ENCODE measurements around the gene FOXK1. TPM values are rescaled to one million over a fixed set of nuclear protein-coding genes. Genes with fewer than 3 reads are reported as not detected.

FOXK1 gene
- total and polyA plus RNA-seq, 7 donors: 1.8 to 47.1 (median 17.1) TPM

DNA sequence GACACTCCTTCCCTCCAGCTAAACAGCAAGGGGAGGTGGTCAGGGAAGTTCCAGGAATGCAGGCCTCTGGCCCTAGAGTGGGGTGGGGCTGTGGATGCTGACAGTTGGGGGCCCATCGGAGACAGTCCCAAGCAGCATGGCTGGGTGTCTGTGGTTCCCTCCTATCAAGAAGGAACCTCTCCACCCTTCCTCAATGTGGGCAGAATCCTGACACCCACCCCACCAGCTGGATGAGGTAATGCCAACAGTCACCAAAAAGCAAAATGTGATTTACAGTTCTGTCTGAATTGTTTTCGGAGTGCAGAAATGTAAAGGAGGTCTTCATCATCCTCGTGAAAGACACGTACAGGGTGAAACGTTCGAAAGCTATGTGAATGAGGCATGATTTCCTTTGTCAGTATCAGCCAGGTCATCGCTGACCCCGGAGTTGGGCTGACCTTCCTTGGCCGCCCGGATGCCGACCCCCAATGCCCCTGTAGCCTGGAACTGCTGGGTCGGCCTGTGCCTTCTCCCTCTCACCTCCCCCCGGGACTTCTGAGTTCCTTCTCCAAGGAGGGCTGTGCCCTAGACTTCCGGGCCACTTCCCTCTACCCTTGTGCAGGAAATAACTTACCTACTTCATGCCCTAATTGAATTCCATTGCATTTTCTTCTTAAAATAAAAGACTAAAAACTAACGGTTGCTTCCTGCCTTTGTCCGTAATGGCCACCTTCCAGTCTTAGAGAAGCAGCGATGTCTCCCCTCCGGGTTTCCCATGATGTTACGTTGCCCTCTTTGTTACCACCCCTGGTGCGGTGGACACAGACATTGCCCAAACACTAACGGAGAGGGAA is 24.5 kb downstream of the FOXK1 start:
- intact Hi-C loops (cut with DNase I): no loop called here
- Histone ChIP-seq H3K27me3 (no peaks in the 10 kb centered on the region), H3K4me3 (no peak overlapping the region), H3K4me1 (peaks cover 0 to 68% (median 62%) of the 10 kb centered on the region in 4 donors), H3K36me3 (no peaks in the 10 kb centered on the region), H3K9me3 (no peaks in the 10 kb centered on the region), H3K27ac (peak overlapping the region; percentile 21 to 71 (median 54))
- no peak for DNase-seq
- TF ChIP-seq, protein P1, sequence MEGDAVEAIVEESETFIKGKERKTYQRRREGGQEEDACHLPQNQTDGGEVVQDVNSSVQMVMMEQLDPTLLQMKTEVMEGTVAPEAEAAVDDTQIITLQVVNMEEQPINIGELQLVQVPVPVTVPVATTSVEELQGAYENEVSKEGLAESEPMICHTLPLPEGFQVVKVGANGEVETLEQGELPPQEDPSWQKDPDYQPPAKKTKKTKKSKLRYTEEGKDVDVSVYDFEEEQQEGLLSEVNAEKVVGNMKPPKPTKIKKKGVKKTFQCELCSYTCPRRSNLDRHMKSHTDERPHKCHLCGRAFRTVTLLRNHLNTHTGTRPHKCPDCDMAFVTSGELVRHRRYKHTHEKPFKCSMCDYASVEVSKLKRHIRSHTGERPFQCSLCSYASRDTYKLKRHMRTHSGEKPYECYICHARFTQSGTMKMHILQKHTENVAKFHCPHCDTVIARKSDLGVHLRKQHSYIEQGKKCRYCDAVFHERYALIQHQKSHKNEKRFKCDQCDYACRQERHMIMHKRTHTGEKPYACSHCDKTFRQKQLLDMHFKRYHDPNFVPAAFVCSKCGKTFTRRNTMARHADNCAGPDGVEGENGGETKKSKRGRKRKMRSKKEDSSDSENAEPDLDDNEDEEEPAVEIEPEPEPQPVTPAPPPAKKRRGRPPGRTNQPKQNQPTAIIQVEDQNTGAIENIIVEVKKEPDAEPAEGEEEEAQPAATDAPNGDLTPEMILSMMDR (IDR thresholded peaks at IDR 0.05): no peak
- TF ChIP-seq EP300 (IDR thresholded peaks at IDR 0.05): no peak
- TF ChIP-seq POLR2A (IDR thresholded peaks at IDR 0.05): no peak
- 74 to 87% methylated on average over 21 of the region's 21 CpGs for WGBS, 2 donors

DNA sequence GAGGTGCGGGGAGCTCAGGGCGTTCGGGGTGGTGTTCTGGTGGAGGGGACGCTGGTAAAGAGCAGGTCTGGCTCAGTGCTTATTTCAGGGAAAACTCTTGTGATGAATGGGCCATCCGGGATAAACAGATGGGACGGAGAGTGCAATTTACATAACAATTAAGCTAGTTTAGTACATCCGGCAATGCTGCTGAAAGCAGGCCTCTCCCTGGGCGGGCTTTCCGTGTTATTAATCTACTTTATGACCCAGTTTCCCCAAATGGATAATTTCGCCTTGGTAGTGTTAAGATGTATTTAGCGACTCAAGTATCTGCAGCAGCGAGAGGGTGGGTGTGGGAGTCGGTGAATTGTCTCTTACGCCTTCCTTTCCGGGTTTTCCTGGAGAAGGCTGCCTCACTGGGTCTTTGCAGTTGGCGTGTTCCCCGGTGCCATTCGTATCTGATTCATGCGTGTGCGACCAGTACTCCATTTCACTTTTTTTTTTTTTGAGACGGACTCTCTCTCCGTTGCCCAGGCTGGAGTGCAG is 25.2 kb downstream of the FOXK1 start:
- intact Hi-C loops (cut with DNase I): no loop called here
- WGBS, 2 donors: 84 to 87% methylated on average over 22 of the region's 22 CpGs
- H3K9me3 ChIP-seq: no peaks in the 10 kb centered on the region
- peaks cover 0 to 68% (median 59%) of the 10 kb centered on the region in 4 donors for H3K4me1 ChIP-seq
- no peaks in the 10 kb centered on the region for H3K27me3 ChIP-seq
- no peak overlapping the region for H3K4me3 ChIP-seq
- peak overlapping the region; percentile 21 to 71 (median 54) for H3K27ac ChIP-seq
- DNase-seq: no peak
- TF ChIP-seq POLR2AphosphoS5 (IDR thresholded peaks at IDR 0.05): no peak
- TF ChIP-seq, protein P1 (IDR thresholded peaks at IDR 0.05): no peak
- no peak for TF ChIP-seq EP300 (IDR thresholded peaks at IDR 0.05)
- no peak for TF ChIP-seq POLR2A (IDR thresholded peaks at IDR 0.05)
- no peaks in the 10 kb centered on the region for H3K36me3 ChIP-seq

GRCh38 chr7:4707980-4708411 is 25.9 kb downstream of the FOXK1 start:
- no peaks in the 10 kb centered on the region for H3K27me3 ChIP-seq
- intact Hi-C loops (cut with DNase I): no loop called here
- peak overlapping the region in 3 of 4 donors; percentile 44 to 71 (median 65) for H3K27ac ChIP-seq
- TF ChIP-seq POLR2A (IDR thresholded peaks at IDR 0.05) (no peak), POLR2AphosphoS5 (IDR thresholded peaks at IDR 0.05) (no peak), EP300 (IDR thresholded peaks at IDR 0.05) (no peak)
- TF ChIP-seq, protein P1 (IDR thresholded peaks at IDR 0.05): no peak
- 91 to 93% methylated on average over 12 of the region's 12 CpGs for WGBS, 2 donors
- no peak for DNase-seq
- no peaks in the 10 kb centered on the region for H3K36me3 ChIP-seq
- no peaks in the 10 kb centered on the region for H3K9me3 ChIP-seq
- H3K4me3 ChIP-seq: no peak overlapping the region
- peaks cover 0 to 68% (median 59%) of the 10 kb centered on the region in 4 donors for H3K4me1 ChIP-seq

DNA sequence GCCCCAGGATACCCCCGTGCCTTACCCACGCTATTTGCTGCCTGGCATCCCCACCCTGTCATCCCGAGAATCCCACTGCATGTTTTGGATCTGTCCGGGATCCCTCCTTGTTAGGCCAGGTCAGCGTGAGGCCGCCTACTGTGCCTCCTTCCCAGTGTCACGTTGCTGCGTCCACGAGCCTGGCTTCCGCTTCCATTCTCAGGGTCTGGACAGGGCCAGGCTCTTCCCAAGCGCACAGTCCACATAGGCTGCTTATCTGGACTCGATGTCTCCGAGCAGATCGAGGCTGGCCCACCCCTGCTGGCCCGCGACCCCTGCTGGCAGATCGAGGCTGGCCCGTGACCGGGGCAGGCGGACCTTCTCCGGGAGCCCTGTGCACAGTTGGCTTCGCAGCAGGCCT is 27.1 kb downstream of the FOXK1 start:
- intact Hi-C loops (cut with DNase I): no loop called here
- Histone ChIP-seq H3K4me3 (no peak overlapping the region), H3K4me1 (peaks cover 0 to 66% (median 49%) of the 10 kb centered on the region in 4 donors), H3K36me3 (no peaks in the 10 kb centered on the region), H3K27me3 (no peaks in the 10 kb centered on the region), H3K27ac (no peak overlapping the region), H3K9me3 (no peaks in the 10 kb centered on the region)
- WGBS, 2 donors: 95 to 98% methylated on average over 22 of the region's 22 CpGs
- no peak for DNase-seq
- TF ChIP-seq, protein P1 (IDR thresholded peaks at IDR 0.05): no peak
- TF ChIP-seq POLR2A (IDR thresholded peaks at IDR 0.05) (no peak), EP300 (IDR thresholded peaks at IDR 0.05) (no peak), POLR2AphosphoS5 (IDR thresholded peaks at IDR 0.05) (no peak)

Measured in sigmoid colon (tissue), 7 donors.